Measurements from ENCODE around the gene EMX1.

- TF ChIP-seq CTCF (conservative IDR thresholded peaks at IDR 0.05 in 1 of 2, IDR thresholded peaks at IDR 0.05 in 1 of 2; ENCODE audit: low read depth in 1 of 2, low read length in 2 of 2) (no peak), EZH2 (IDR thresholded peaks at IDR 0.05; ENCODE audit: low read length, missing control alignments) (no peak)
Observed at GRCh38 chr2:72980535-72981217, 63.4 kb downstream of the EMX1 start.
